Gastrocnemius medialis (tissue), 4 donors: Measurements from ENCODE around the gene RFNG. TPM values are rescaled to one million over a fixed set of nuclear protein-coding genes. Genes with fewer than 3 reads are reported as not detected.

Experiments used
- ATAC-seq, 2 donors: fragments of 150-250 bp; one replicate each; pipeline ENCODE4 v1.9.1; 2016
- DNase-seq, 2 donors: peaks; one replicate each; pipeline ENCODE4 v3.0.0-alpha.2; 2019
- H3K27ac ChIP-seq, 4 donors: fragments of 200-600 bp; sonication (generic); 1 replicate in 1 of 4; 2 replicates in 3 of 4; pipeline ENCODE4 v1.5.1; 2016 to 2018; ENCODE audit warnings: mild to moderate bottlenecking in 2 of 4, moderate library complexity in 1 of 4
- H3K27me3 ChIP-seq, 3 donors: fragments of 200-600 bp; sonication (generic) in 2 of 3; 1 replicate in 1 of 3; 2 replicates in 2 of 3; pipeline versions ENCODE4 v1.5.1 to v1.6.0; 2016 to 2019; ENCODE audit warnings: mild to moderate bottlenecking in 1 of 3, moderate library complexity in 1 of 3
- H3K36me3 ChIP-seq, 2 donors: fragments of 200-600 bp; sonication (generic) in 1 of 2; one replicate each; pipeline ENCODE4 v1.5.1; 2017 to 2018
- H3K4me1 ChIP-seq, 2 donors: fragments of 200-600 bp; sonication (generic) in 1 of 2; one replicate each; pipeline ENCODE4 v1.5.1; 2016 to 2017; ENCODE audit warnings: mild to moderate bottlenecking in 2 of 2
- H3K4me3 ChIP-seq, 4 donors: fragments of 200-600 bp; sonication (generic) in 3 of 4; 1 replicate in 1 of 4; 2 replicates in 3 of 4; pipeline ENCODE4 v1.5.1; 2016 to 2019; ENCODE audit warnings: mild to moderate bottlenecking in 2 of 4
- H3K9me3 ChIP-seq, 3 donors: fragments of 200-600 bp; sonication (generic) in 2 of 3; 1 replicate in 1 of 3; 2 replicates in 2 of 3; pipeline ENCODE4 v1.5.1; 2016 to 2019
- CTCF ChIP-seq, 5 experiments: fragments of 450-650 bp in 3 of 5; fragments of 200-600 bp in 2 of 5; sonication (generic) in 2 of 5; IDR thresholded peaks in 4 of 5; conservative IDR thresholded peaks in 1 of 5; 1 replicate in 4 of 5; 2 replicates in 1 of 5; pipeline ENCODE4 v1.5.1; 2016 to 2019; ENCODE audit warnings: antibody characterized with exemption in 5 of 5, mild to moderate bottlenecking in 3 of 5, moderate library complexity in 3 of 5
- POLR2A ChIP-seq, 2 donors: fragments of 450-650 bp; IDR thresholded peaks; one replicate each; pipeline ENCODE4 v1.6.1; 2017; ENCODE audit warnings: antibody characterized with exemption in 2 of 2, mild to moderate bottlenecking in 2 of 2, moderate library complexity in 2 of 2
- in situ Hi-C, 4 donors: fragments of 200-750 bp; cut with MboI; loops; one replicate each; pipeline versions ENCODE4 v1.15.0 to v1.8.0; 2017; ENCODE audit warnings: low sequenced_read_pairs in 4 of 4
- intact Hi-C: fragments of 100-400 bp; cut with DNase I; formaldehyde crosslinking; loops from one replicate; pipeline ENCODE4 v1.15.1; 2023; ENCODE audit warnings: low total_unique reads
- total RNA-seq, 4 donors: library from RNA; depleted of rRNA; stranded (reverse); fragments of >200 nt; gene quantifications; one replicate each; pipeline versions ENCODE4 v1.1.0 to v1.2.3, GENCODE V29; 2016

RFNG gene
- total RNA-seq, 4 donors from 2014 or later = 29.6 to 64.9 (median 49.1) TPM

GRCh38 chr17:82055965-82056728 is 4.5 kb upstream of the RFNG start:
- Histone ChIP-seq H3K27ac (no peak overlapping the region), H3K9me3 (no peaks in the 10 kb centered on the region), H3K4me1 (peaks cover 10 to 17% of the 10 kb centered on the region in 2 donors), H3K27me3 (no peaks in the 10 kb centered on the region), H3K4me3 (no peak overlapping the region), H3K36me3 (peaks cover 0 to 74% of the 10 kb centered on the region in 2 donors)
- no peak for DNase-seq
- intact Hi-C loops = no loop called here
- no peak for TF ChIP-seq CTCF (IDR thresholded peaks at IDR 0.05 in 4 of 5, conservative IDR thresholded peaks at IDR 0.05 in 1 of 5)
- TF ChIP-seq POLR2A (IDR thresholded peaks at IDR 0.05) = no peak
- ATAC-seq = no peak
- in situ Hi-C loops = no loop called here

GRCh38 chr17:82055023-82055964 is 3.7 kb upstream of the RFNG start:
- no peak for DNase-seq

GRCh38 chr17:82054351-82055022 is 2.9 kb upstream of the RFNG start:
- ATAC-seq (no peak), DNase-seq (no peak)
- Histone ChIP-seq H3K27ac (no peak overlapping the region), H3K9me3 (no peaks in the 10 kb centered on the region), H3K36me3 (peaks cover 0 to 66% of the 10 kb centered on the region in 2 donors), H3K4me3 (no peak overlapping the region), H3K4me1 (peaks cover 22 to 29% of the 10 kb centered on the region in 2 donors), H3K27me3 (no peaks in the 10 kb centered on the region)
- in situ Hi-C loops = no loop called here
- intact Hi-C loops = loop anchor here (5.0 kb wide), 1 partner anchor 43 kb away; the partner anchor contains the start of gene FASN
- no peak for TF ChIP-seq POLR2A (IDR thresholded peaks at IDR 0.05)

More at GRCh38 chr17:82055023-82055964, 3.7 kb upstream of the RFNG start:
- in situ Hi-C loops (no loop called here), intact Hi-C loops (no loop called here)
- H3K27me3 ChIP-seq = no peaks in the 10 kb centered on the region
- H3K9me3 ChIP-seq = no peaks in the 10 kb centered on the region
- H3K36me3 ChIP-seq = peaks cover 0 to 66% of the 10 kb centered on the region in 2 donors
- H3K4me3 ChIP-seq = no peak overlapping the region
- TF ChIP-seq CTCF (IDR thresholded peaks at IDR 0.05 in 4 of 5, conservative IDR thresholded peaks at IDR 0.05 in 1 of 5) = no peak
- H3K4me1 ChIP-seq = peaks cover 17 to 24% of the 10 kb centered on the region in 2 donors
- no peak for ATAC-seq
- no peak overlapping the region for H3K27ac ChIP-seq

GRCh38 chr17:82053556-82054263 is 2.1 kb upstream of the RFNG start:
- in situ Hi-C loops = no loop called here
- Histone ChIP-seq H3K4me3 (peak overlapping the region in 1 of 4 donors; percentile 66), H3K4me1 (peaks cover 22 to 29% of the 10 kb centered on the region in 2 donors), H3K27ac (no peak overlapping the region), H3K36me3 (peaks cover 0 to 67% of the 10 kb centered on the region in 2 donors), H3K9me3 (no peaks in the 10 kb centered on the region), H3K27me3 (no peaks in the 10 kb centered on the region)
- no peak for TF ChIP-seq POLR2A (IDR thresholded peaks at IDR 0.05)
- TF ChIP-seq CTCF (IDR thresholded peaks at IDR 0.05 in 4 of 5, conservative IDR thresholded peaks at IDR 0.05 in 1 of 5) = no peak
- no peak for ATAC-seq
- DNase-seq = no peak
- intact Hi-C loops = loop anchor here (5.0 kb wide), 1 partner anchor 44 kb away; the partner anchor contains the start of gene FASN
